Endothelial cell of umbilical vein (primary cell): Measurements from ENCODE around the gene NR1D1. TPM values are rescaled to one million over a fixed set of nuclear protein-coding genes. Genes with fewer than 3 reads are reported as not detected.
A peak's percentile ranks its signal among the peaks of the same experiment; 100 is the strongest.

ENCODE experiments used
- BruUV-seq: library from RNA; stranded (reverse); fragments of 400-500 nt; replicated peaks from 2 replicates; lab custom pipeline; 2021; lab: Mats Ljungman, UMichigan
- CTCF ChIA-PET: fragments of 300-600, 350-600 bp; sonication (Branson Sonifier 250); formaldehyde crosslinking; loops from one replicate; lab custom pipeline; 2021; ENCODE audit warnings: antibody characterized with exemption, inconsistent platforms; lab: Charles Lee
- POLR2A ChIA-PET: fragments of 300-600, 350-600 bp; sonication (Branson Sonifier 250); formaldehyde crosslinking; loops from one replicate; lab custom pipeline; 2021; ENCODE audit warnings: antibody characterized with exemption, inconsistent platforms; lab: Charles Lee
- DNase-seq: peaks from one replicate; pipeline ENCODE4 v3.0.0-alpha.2; 2011; ENCODE audit warnings: low read depth, low spot score
- FAIRE-seq: peaks from 2 replicates; lab custom pipeline; 2011; peaks lifted over from hg19 to GRCh38; lab: Jason Lieb, UNC
- H2AFZ ChIP-seq: 2 replicates; pipeline ENCODE4 v1.6.0; 2012; ENCODE audit warnings: low read depth, low read length, control low read depth, inconsistent platforms
- H3K27ac ChIP-seq: 2 replicates; pipeline ENCODE4 v1.5.1; 2011; ENCODE audit warnings: low read depth, mild to moderate bottlenecking, control low read depth, low read length, moderate library complexity; ENCODE audit not compliant: insufficient read depth
- H3K27me3 ChIP-seq, 2 experiments: 2 replicates each; pipeline versions ENCODE4 v1.6.0 to v1.6.1; 2011; ENCODE audit warnings: low read length in 2 of 2, mixed read lengths in 1 of 2; ENCODE audit not compliant: control insufficient read depth in 2 of 2, insufficient read depth in 2 of 2
- H3K36me3 ChIP-seq, 2 experiments: 2 replicates in 1 of 2; 3 replicates in 1 of 2; pipeline ENCODE4 v1.5.1; 2011; ENCODE audit warnings: low read length in 2 of 2, mild to moderate bottlenecking in 1 of 2, moderate library complexity in 1 of 2; ENCODE audit not compliant: control insufficient read depth in 2 of 2, insufficient read depth in 2 of 2; ENCODE audit errors: extremely low read depth in 1 of 2
- H3K4me1 ChIP-seq: 3 replicates; pipeline ENCODE4 v1.5.1; 2011; ENCODE audit warnings: mild to moderate bottlenecking, low read length; ENCODE audit not compliant: control insufficient read depth, insufficient read depth; ENCODE audit errors: extremely low read depth
- H3K4me2 ChIP-seq: 2 replicates; pipeline ENCODE4 v1.6.1; 2011; ENCODE audit warnings: low read length, control low read depth, mixed read lengths; ENCODE audit not compliant: insufficient read depth
- H3K4me3 ChIP-seq, 3 experiments: fragments of 200-600 bp in 1 of 3; sonication (generic), shearing (Covaris generic) in 1 of 3; replicated peaks in 1 of 3; 2 replicates each; pipeline ENCODE4 v1.5.1; 2011 to 2016; ENCODE audit warnings: control low read depth in 3 of 3, low read length in 3 of 3, mild to moderate bottlenecking in 2 of 3, inconsistent platforms in 1 of 3, low read depth in 1 of 3, moderate library complexity in 1 of 3; ENCODE audit not compliant: insufficient read depth in 1 of 3
- H3K79me2 ChIP-seq: 2 replicates; pipeline ENCODE4 v1.6.0; 2012; ENCODE audit warnings: low read length, inconsistent platforms; ENCODE audit not compliant: control insufficient read depth, insufficient read depth
- H3K9ac ChIP-seq: replicated peaks from 2 replicates; pipeline ENCODE3; 2011; ENCODE audit warnings: low read length, control low read depth; ENCODE audit not compliant: insufficient read depth; ENCODE audit errors: extremely low read depth
- H3K9me1 ChIP-seq: replicated peaks from 3 replicates; pipeline ENCODE4 v1.6.0; 2011; ENCODE audit warnings: mild to moderate bottlenecking, low read length; ENCODE audit not compliant: control insufficient read depth, insufficient read depth; ENCODE audit errors: extremely low read depth
- H3K9me3 ChIP-seq: replicated peaks from 2 replicates; pipeline ENCODE4 v1.5.1; 2012; ENCODE audit warnings: low read length, inconsistent platforms; ENCODE audit not compliant: control insufficient read depth, insufficient read depth
- H4K20me1 ChIP-seq: replicated peaks from 2 replicates; pipeline ENCODE3; 2011; ENCODE audit warnings: mild to moderate bottlenecking, low read length; ENCODE audit not compliant: control insufficient read depth, insufficient read depth; ENCODE audit errors: extremely low read depth
- CTCF ChIP-seq, 2 donors: IDR thresholded peaks; 1 replicate in 1 of 2; 2 replicates in 1 of 2; pipeline ENCODE4 v1.5.1; 2011; ENCODE audit warnings: low read length in 2 of 2, mild to moderate bottlenecking in 2 of 2, moderate library complexity in 2 of 2, control low read depth in 1 of 2, inconsistent platforms in 1 of 2, low read depth in 1 of 2; ENCODE audit not compliant: insufficient read depth in 1 of 2; ENCODE audit errors: extremely low read depth in 1 of 2
- EZH2 ChIP-seq: IDR thresholded peaks from 2 replicates; pipeline ENCODE4 v1.6.1; 2012; ENCODE audit warnings: borderline replicate concordance, low read depth, mild to moderate bottlenecking, moderate library complexity, low read length, inconsistent platforms; ENCODE audit not compliant: severe bottlenecking
- FOS ChIP-seq: IDR thresholded peaks from 2 replicates; pipeline ENCODE4 v1.6.1; 2011; ENCODE audit warnings: mild to moderate bottlenecking, low read length, moderate library complexity, borderline replicate concordance; ENCODE audit not compliant: insufficient read depth
- GATA2 ChIP-seq: IDR thresholded peaks from 2 replicates; pipeline ENCODE4 v1.7.0; 2011; ENCODE audit warnings: low read depth, mild to moderate bottlenecking, moderate library complexity, mixed read lengths, low read length; ENCODE audit not compliant: insufficient read length, insufficient read depth
- MAX ChIP-seq: IDR thresholded peaks from 2 replicates; pipeline ENCODE4 v1.6.1; 2011; ENCODE audit not compliant: insufficient read depth, insufficient read length
- MYC ChIP-seq: IDR thresholded peaks from one replicate; pipeline ENCODE4 v1.6.1; 2011; ENCODE audit warnings: mild to moderate bottlenecking, low read depth, low read length
- POLR2A ChIP-seq: IDR thresholded peaks from 2 replicates; pipeline ENCODE4 v1.6.1; 2012; ENCODE audit warnings: low read depth, mild to moderate bottlenecking, control low read depth, low read length
- dilution Hi-C: fragments of 300-500 bp; cut with MboI; formaldehyde crosslinking; loops from one replicate; pipeline ENCODE4 v1.15.0; 2019; ENCODE audit warnings: low sequenced_read_pairs; ENCODE audit not compliant: extremely low pct_ligation_motif_present
- intact Hi-C: fragments of 100-400 bp; cut with micrococcal nuclease; formaldehyde crosslinking; loops from one replicate; pipeline ENCODE4 v1.10.0; 2022
- polyA plus RNA-seq, 4 experiments: library from polyadenylated mRNA; depleted of rRNA in 3 of 4; stranded (reverse) in 3 of 4; unstranded in 1 of 4; fragments of >200 nt; gene quantifications; 2 replicates each; pipeline versions ENCODE4 v1.2.1 to v1.2.3, GENCODE V29; 2011 to 2012; ENCODE audit warnings: missing spikeins in 1 of 4
- total RNA-seq: library from RNA; stranded (reverse); gene quantifications from 2 replicates; pipeline ENCODE4 v1.2.3, GENCODE V29; 2021

Gene NR1D1
- total and polyA plus RNA-seq, 2 donors (not counting 3 experiments of a cell fraction or from before 2014, with no cell fraction given), result 2.5 to 5.2 TPM

- Histone ChIP-seq H3K9me1 (no peaks in the 10 kb centered on the region), H3K79me2 (no peaks in the 10 kb centered on the region), H3K9ac (peak overlapping the region; percentile 75), H3K4me1 (peaks cover 34% of the 10 kb centered on the region), H3K27ac (peak overlapping the region; percentile 93), H2AFZ (no peak overlapping the region), H4K20me1 (no peaks in the 10 kb centered on the region), H3K4me2 (peak overlapping the region; percentile 68), H3K36me3 (peaks cover 0 to 7% of the 10 kb centered on the region in 2 experiments), H3K4me3 (peak overlapping the region in 1 of 3 experiments; percentile 28), H3K27me3 (no peaks in the 10 kb centered on the region), H3K9me3 (no peaks in the 10 kb centered on the region)
- ChIA-PET CTCF (interaction anchor here (1.1 to 5.0 kb wide), 5 partner anchors 10 to 67 kb away, joined by 3 to 138 read pairs (median 3); partner anchors contain the start of gene THRA), POLR2A (interaction anchor here (0.6 to 3.7 kb wide), 3 partner anchors 8 to 256 kb away, joined by 7 to 56 read pairs (median 11); no protein-coding TSS in a partner anchor)
- no peak for FAIRE-seq
- dilution Hi-C loops, result no loop called here
- intact Hi-C loops, result loop anchor here (1.0 kb wide), 2 partner anchors 10 to 82 kb away; no protein-coding TSS in a partner anchor
- no peak for TF ChIP-seq POLR2A
- TF ChIP-seq GATA2, result no peak
- TF ChIP-seq CTCF (IDR thresholded peaks at IDR 0.05; ENCODE audit: extremely low read depth in 1 of 2, insufficient read depth in 1 of 2, low read depth in 1 of 2, low read length in 2 of 2), result no peak
- no peak for TF ChIP-seq FOS
- no peak for TF ChIP-seq MAX
- TF ChIP-seq MYC, result no peak
- no peak for TF ChIP-seq EZH2
- no peak for DNase-seq
- no TSS peak for BruUV-seq
These were observed 1.2 kb upstream of the NR1D1 start for GRCh38 chr17:40101367-40102210.
